Neural progenitor cell (in vitro differentiated cells): ENCODE results near the gene DISC1. TPM values are rescaled to one million over a fixed set of nuclear protein-coding genes. Genes with fewer than 3 reads are reported as not detected.
"Not testable (repeated sequence)": the region's sequence is repeated elsewhere in the genome, so short reads cannot be mapped to it uniquely, and the experiment has no call there.

Experiments used
- DNase-seq: peaks from one replicate; pipeline ENCODE4 v3.0.0-alpha.2; 2016; ENCODE audit warnings: low spot score
- H2AFZ ChIP-seq: fragments of 200-600 bp; sonication (generic); replicated peaks from 2 replicates; pipeline ENCODE4 v1.6.1; 2016; ENCODE audit warnings: antibody characterized with exemption
- H3F3A ChIP-seq: fragments of 200-600 bp; sonication (generic); 2 replicates; pipeline ENCODE4 v1.6.1; 2016; ENCODE audit warnings: antibody characterized with exemption, low read depth
- H3K27ac ChIP-seq: fragments of 200-600 bp; sonication (generic); 2 replicates; pipeline ENCODE4 v1.5.1; 2016; ENCODE audit warnings: mild to moderate bottlenecking
- H3K27me3 ChIP-seq: fragments of 200-600 bp; sonication (generic); 2 replicates; pipeline ENCODE4 v1.6.1; 2016; ENCODE audit warnings: mild to moderate bottlenecking, moderate library complexity
- H3K36me3 ChIP-seq: fragments of 200-600 bp; sonication (generic); 2 replicates; pipeline ENCODE4 v1.5.1; 2016
- H3K4me1 ChIP-seq: fragments of 200-600 bp; sonication (generic); 2 replicates; pipeline ENCODE4 v1.6.1; 2016; ENCODE audit warnings: mixed run types
- H3K4me2 ChIP-seq: fragments of 200-600 bp; sonication (generic); 2 replicates; pipeline ENCODE4 v1.6.1; 2016
- H3K4me3 ChIP-seq: fragments of 200-600 bp; sonication (generic); 2 replicates; pipeline ENCODE4 v1.5.1; 2016
- H3K79me2 ChIP-seq: fragments of 200-600 bp; sonication (generic); 2 replicates; pipeline ENCODE4 v1.6.1; 2016; ENCODE audit warnings: low read depth
- H3K9ac ChIP-seq: fragments of 200-600 bp; sonication (generic); 2 replicates; pipeline ENCODE4 v1.6.1; 2016
- H3K9me3 ChIP-seq: fragments of 200-600 bp; sonication (generic); 2 replicates; pipeline ENCODE4 v1.5.1; 2016; ENCODE audit warnings: low read depth
- H4K20me1 ChIP-seq: fragments of 200-600 bp; sonication (generic); 2 replicates; pipeline ENCODE4 v1.6.1; 2016; ENCODE audit warnings: low read depth
- H3K27ac Mint-ChIP-seq: 3 replicates; pipeline ENCODE4 v1.8.0; 2021; ENCODE audit warnings: mixed read lengths
- H3K27me3 Mint-ChIP-seq: 2 replicates; pipeline ENCODE4 v1.8.0; 2022; ENCODE audit warnings: low read depth, mild to moderate bottlenecking, inconsistent platforms, moderate library complexity, mixed read lengths; ENCODE audit not compliant: insufficient read depth
- H3K36me3 Mint-ChIP-seq: 3 replicates; pipeline ENCODE4 v1.8.0; 2021; ENCODE audit warnings: mixed read lengths
- H3K4me1 Mint-ChIP-seq: 3 replicates; pipeline ENCODE4 v1.8.0; 2021; ENCODE audit warnings: mixed read lengths
- H3K4me3 Mint-ChIP-seq: 3 replicates; pipeline ENCODE4 v1.8.0; 2021; ENCODE audit warnings: mild to moderate bottlenecking, moderate library complexity, mixed read lengths
- H3K9me3 Mint-ChIP-seq: 3 replicates; pipeline ENCODE4 v1.8.0; 2020; ENCODE audit warnings: mixed read lengths
- EZH2 ChIP-seq: fragments of 200-600 bp; sonication (generic); IDR thresholded peaks from 2 replicates; pipeline ENCODE4 v1.6.1; 2017; ENCODE audit warnings: antibody characterized with exemption, mild to moderate bottlenecking, moderate library complexity
- EZH2phosphoT487 ChIP-seq: fragments of 200-600 bp; sonication (generic); IDR thresholded peaks from 2 replicates; pipeline ENCODE4 v1.6.1; 2017; ENCODE audit warnings: antibody characterized with exemption
- total RNA-seq: library from RNA; depleted of rRNA; stranded (reverse); fragments of >200 nt; gene quantifications from 2 replicates; pipeline ENCODE4 v1.2.3, GENCODE V29; 2015; ENCODE audit warnings: low replicate concordance
- TF ChIP-seq, protein P1 (sequence below): fragments of 200-600 bp; sonication (generic); IDR thresholded peaks from 2 replicates; pipeline ENCODE4 v1.5.1; 2017; ENCODE audit warnings: antibody characterized with exemption, mild to moderate bottlenecking

DISC1 gene
- total RNA-seq, 1 donor from 2014 or later: 1.8 TPM

DNA sequence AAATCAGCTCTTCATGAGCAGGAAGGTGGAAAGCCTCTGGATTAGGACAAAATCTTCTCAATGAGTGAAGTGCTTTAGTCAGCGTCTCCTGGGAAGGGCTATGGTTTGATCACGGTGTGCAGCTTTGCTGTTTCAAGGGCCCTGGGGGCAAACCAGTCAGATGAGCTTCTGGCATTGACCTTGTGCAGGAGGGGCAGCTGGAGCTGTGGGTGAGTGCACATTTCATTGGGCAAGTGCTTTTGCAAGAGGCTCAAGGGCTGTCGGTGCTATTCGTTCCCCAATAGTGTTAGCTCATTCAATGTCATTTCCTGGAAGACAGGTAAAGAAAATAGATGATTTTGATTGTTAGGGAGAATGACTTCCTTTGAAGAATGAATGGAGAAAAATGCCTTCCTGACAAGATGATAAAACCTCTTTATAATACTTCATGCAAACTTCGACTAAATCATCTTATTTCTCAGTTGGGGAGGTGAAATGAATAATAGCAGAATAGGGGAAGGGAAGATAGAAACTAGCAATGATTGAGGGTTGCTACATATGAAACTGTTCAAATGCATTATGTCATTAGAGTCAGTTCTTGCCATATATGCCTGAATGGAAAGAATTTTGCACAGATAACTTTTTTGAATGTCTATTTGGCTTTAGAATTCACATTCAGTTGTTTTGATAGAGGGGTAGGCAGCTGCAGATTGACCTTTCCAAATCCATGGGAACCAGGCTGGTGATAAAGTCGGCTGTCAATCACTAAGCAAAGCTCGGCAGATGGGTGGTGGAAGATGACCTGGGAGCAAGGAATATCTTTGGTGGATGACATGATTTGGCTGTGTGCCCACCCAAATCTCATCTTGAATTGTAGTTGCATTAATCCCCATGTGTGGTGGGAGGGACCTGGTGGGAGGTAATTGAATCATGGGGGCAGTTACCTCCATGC, 12.9 kb upstream of the DISC1 start:
- no peak for TF ChIP-seq EZH2phosphoT487
- TF ChIP-seq EZH2: no peak
- no peak overlapping the region for H3K27ac ChIP-seq
- H3K36me3 Mint-ChIP-seq: no peaks in the 10 kb centered on the region
- no peaks in the 10 kb centered on the region for H3K79me2 ChIP-seq
- no peak overlapping the region for H3K4me3 ChIP-seq
- no peaks in the 10 kb centered on the region for H3F3A ChIP-seq
- H3K4me3 Mint-ChIP-seq: no peak overlapping the region
- H3K27ac Mint-ChIP-seq: no peak overlapping the region
- H3K27me3 ChIP-seq: peaks cover 35% of the 10 kb centered on the region
- no peaks in the 10 kb centered on the region for H3K4me1 ChIP-seq
- H3K9ac ChIP-seq: no peak overlapping the region
- no peaks in the 10 kb centered on the region for H4K20me1 ChIP-seq
- no peaks in the 10 kb centered on the region for H3K36me3 ChIP-seq
- H3K9me3 ChIP-seq: no peaks in the 10 kb centered on the region
- H3K27me3 Mint-ChIP-seq: no peaks in the 10 kb centered on the region
- no peak overlapping the region for H2AFZ ChIP-seq
- H3K4me1 Mint-ChIP-seq: peaks cover 10% of the 10 kb centered on the region
- DNase-seq: no peak
- H3K4me2 ChIP-seq: no peak overlapping the region
- H3K9me3 Mint-ChIP-seq: peaks cover 6% of the 10 kb centered on the region

DNA sequence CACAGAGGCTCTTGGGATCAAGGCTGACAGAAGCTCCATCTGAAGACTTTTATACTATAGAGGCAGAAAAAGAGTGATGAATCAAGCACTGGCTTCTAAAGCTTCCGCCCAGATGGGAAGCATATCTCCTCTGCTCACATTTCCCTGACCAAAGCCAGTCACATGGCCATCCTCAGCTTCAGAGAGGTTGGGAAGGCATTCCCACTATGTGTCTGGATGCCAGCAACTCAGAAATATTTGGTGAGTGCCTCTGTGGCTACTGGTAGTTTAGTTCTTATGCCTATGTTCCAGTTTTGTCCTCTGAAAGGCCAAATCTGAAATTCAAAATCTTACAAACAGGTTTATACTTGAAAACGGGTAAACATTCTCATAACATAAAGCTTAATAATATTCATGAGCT, 9.9 kb upstream of the DISC1 start:
- Mint-ChIP-seq H3K4me1 (peaks cover 13% of the 10 kb centered on the region), H3K9me3 (no peaks in the 10 kb centered on the region), H3K36me3 (no peaks in the 10 kb centered on the region), H3K27ac (no peak overlapping the region), H3K4me3 (no peak overlapping the region), H3K27me3 (no peaks in the 10 kb centered on the region)
- no peak overlapping the region for H2AFZ ChIP-seq
- DNase-seq: no peak
- no peaks in the 10 kb centered on the region for H4K20me1 ChIP-seq
- no peak overlapping the region for H3K4me3 ChIP-seq
- no peaks in the 10 kb centered on the region for H3K4me1 ChIP-seq
- H3F3A ChIP-seq: no peaks in the 10 kb centered on the region
- no peak overlapping the region for H3K9ac ChIP-seq
- no peak overlapping the region for H3K27ac ChIP-seq
- H3K4me2 ChIP-seq: no peak overlapping the region
- H3K79me2 ChIP-seq: no peaks in the 10 kb centered on the region
- no peaks in the 10 kb centered on the region for H3K9me3 ChIP-seq
- TF ChIP-seq, protein P1, sequence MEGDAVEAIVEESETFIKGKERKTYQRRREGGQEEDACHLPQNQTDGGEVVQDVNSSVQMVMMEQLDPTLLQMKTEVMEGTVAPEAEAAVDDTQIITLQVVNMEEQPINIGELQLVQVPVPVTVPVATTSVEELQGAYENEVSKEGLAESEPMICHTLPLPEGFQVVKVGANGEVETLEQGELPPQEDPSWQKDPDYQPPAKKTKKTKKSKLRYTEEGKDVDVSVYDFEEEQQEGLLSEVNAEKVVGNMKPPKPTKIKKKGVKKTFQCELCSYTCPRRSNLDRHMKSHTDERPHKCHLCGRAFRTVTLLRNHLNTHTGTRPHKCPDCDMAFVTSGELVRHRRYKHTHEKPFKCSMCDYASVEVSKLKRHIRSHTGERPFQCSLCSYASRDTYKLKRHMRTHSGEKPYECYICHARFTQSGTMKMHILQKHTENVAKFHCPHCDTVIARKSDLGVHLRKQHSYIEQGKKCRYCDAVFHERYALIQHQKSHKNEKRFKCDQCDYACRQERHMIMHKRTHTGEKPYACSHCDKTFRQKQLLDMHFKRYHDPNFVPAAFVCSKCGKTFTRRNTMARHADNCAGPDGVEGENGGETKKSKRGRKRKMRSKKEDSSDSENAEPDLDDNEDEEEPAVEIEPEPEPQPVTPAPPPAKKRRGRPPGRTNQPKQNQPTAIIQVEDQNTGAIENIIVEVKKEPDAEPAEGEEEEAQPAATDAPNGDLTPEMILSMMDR: no peak
- TF ChIP-seq EZH2phosphoT487: no peak
- TF ChIP-seq EZH2: no peak
- no peaks in the 10 kb centered on the region for H3K36me3 ChIP-seq
- H3K27me3 ChIP-seq: peaks cover 42% of the 10 kb centered on the region

DNA sequence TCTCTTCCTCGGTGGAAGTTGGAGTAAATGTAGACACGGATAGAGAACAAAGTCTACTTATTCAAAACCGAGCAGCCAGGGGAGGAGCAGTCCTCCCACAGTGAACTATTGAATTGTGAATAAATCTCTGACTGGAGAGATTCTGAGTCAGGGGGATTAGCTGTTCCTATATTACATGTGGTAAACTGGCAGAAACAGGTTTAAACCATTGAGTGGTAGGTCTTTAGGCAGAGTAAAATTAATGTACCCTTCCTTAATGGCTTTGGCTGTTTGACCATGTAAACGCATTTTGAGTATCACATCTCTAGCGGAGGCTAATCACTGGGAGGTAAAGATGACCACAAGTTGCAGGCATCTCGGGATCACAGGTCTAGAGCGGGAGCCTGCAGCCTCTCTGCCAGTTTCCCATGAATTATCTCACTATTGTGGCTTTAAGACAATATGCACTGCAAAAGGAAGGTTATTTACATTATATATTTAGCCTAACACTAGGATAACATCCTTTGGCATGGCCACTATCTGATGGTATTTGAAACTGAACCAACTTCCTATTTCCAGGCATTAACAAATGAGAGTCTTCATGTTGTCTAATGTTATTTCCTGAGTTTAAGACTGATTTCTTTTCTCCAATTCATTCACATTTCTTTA, 7.9 kb upstream of the DISC1 start:
- TF ChIP-seq EZH2: no peak
- no peak for TF ChIP-seq EZH2phosphoT487
- TF ChIP-seq, protein P1: no peak
- Histone ChIP-seq H3K79me2 (no peaks in the 10 kb centered on the region), H4K20me1 (no peaks in the 10 kb centered on the region), H3K4me2 (no peak overlapping the region), H3K4me3 (no peak overlapping the region), H2AFZ (no peak overlapping the region), H3F3A (no peaks in the 10 kb centered on the region), H3K27me3 (peaks cover 50% of the 10 kb centered on the region), H3K9me3 (no peaks in the 10 kb centered on the region), H3K9ac (no peak overlapping the region), H3K27ac (no peak overlapping the region), H3K4me1 (no peaks in the 10 kb centered on the region), H3K36me3 (no peaks in the 10 kb centered on the region)
- Mint-ChIP-seq H3K4me3 (no peak overlapping the region), H3K36me3 (no peaks in the 10 kb centered on the region), H3K27ac (no peak overlapping the region), H3K4me1 (peaks cover 13% of the 10 kb centered on the region), H3K27me3 (peaks cover 2% of the 10 kb centered on the region), H3K9me3 (no peaks in the 10 kb centered on the region)
- no peak for DNase-seq

DNA sequence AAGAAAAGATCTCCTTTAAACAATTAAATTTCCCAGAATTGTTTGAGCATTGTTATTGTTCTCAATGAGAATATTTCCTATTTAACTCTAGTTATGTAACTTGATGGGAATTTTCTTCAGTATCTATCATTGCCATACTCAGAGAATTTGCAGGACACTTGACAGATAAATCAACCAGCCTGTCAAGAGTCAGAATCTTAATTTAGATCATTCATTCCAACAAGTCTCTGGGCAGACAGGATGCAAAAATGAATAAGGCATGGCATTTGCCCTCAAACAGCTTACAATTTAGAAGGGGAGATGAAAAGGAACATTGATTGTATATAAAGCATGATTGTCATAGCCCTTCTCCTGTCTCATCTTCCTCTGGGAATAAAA, 7.3 kb upstream of the DISC1 start:
- DNase-seq: no peak
- Mint-ChIP-seq H3K9me3 (no peaks in the 10 kb centered on the region), H3K36me3 (no peaks in the 10 kb centered on the region)

DNA sequence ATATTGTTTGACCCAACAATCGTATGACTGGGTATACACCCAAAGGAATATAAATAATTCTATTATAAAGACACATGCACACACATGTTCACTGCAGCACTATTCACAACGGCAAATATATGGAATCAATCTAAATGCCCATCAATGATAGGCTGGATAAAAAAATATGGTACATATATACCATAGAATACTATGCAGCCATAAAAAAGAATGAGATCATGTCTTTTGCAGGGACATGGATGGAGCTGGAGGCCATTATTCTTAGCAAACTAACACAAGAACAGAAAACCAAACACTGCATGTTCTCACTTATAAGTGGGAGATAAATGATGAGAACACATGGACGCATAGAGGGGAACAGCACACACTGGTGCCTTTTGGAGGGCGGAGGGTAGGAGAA, 1.5 kb upstream of the DISC1 start:
- H3K9me3 Mint-ChIP-seq, H3K27ac Mint-ChIP-seq: not testable (repeated sequence)

More for the DNA sequence above, 7.3 kb upstream of the DISC1 start:
- Histone ChIP-seq H4K20me1 (no peaks in the 10 kb centered on the region), H3K27me3 (peaks cover 55% of the 10 kb centered on the region), H3F3A (no peaks in the 10 kb centered on the region), H3K27ac (no peak overlapping the region), H3K4me1 (no peaks in the 10 kb centered on the region), H3K9me3 (no peaks in the 10 kb centered on the region), H3K4me3 (no peak overlapping the region), H3K4me2 (no peak overlapping the region), H3K9ac (no peak overlapping the region), H2AFZ (no peak overlapping the region), H3K79me2 (no peaks in the 10 kb centered on the region), H3K36me3 (no peaks in the 10 kb centered on the region)
- TF ChIP-seq, protein P1: no peak
- TF ChIP-seq EZH2 (no peak), EZH2phosphoT487 (no peak)
- H3K27me3 Mint-ChIP-seq: peaks cover 2% of the 10 kb centered on the region
- H3K4me3 Mint-ChIP-seq: no peak overlapping the region
- H3K4me1 Mint-ChIP-seq: peaks cover 13% of the 10 kb centered on the region
- H3K27ac Mint-ChIP-seq: no peak overlapping the region

More for the DNA sequence above, 1.5 kb upstream of the DISC1 start:
- H3K27me3 ChIP-seq: peaks cover 80% of the 10 kb centered on the region
- H3K27ac ChIP-seq, H4K20me1 ChIP-seq, DNase-seq, H2AFZ ChIP-seq, H3K4me2 ChIP-seq, H3K36me3 ChIP-seq, H3K79me2 ChIP-seq, H3K9me3 ChIP-seq, H3K9ac ChIP-seq, H3K36me3 Mint-ChIP-seq, H3K4me1 ChIP-seq, H3K4me3 ChIP-seq: not testable (repeated sequence)
- H3F3A ChIP-seq: peaks cover 11% of the 10 kb centered on the region
- peaks cover 14% of the 10 kb centered on the region for H3K27me3 Mint-ChIP-seq
- peak overlapping the region; percentile 67 for H3K4me3 Mint-ChIP-seq
- peaks cover 19% of the 10 kb centered on the region for H3K4me1 Mint-ChIP-seq
